ENCODE data around the gene EIF1. TPM values are rescaled to one million over a fixed set of nuclear protein-coding genes. Genes with fewer than 3 reads are reported as not detected.

The EIF1 gene
- total RNA-seq, 2 experiments from 2014 or later: 145 to 659 TPM

DNA sequence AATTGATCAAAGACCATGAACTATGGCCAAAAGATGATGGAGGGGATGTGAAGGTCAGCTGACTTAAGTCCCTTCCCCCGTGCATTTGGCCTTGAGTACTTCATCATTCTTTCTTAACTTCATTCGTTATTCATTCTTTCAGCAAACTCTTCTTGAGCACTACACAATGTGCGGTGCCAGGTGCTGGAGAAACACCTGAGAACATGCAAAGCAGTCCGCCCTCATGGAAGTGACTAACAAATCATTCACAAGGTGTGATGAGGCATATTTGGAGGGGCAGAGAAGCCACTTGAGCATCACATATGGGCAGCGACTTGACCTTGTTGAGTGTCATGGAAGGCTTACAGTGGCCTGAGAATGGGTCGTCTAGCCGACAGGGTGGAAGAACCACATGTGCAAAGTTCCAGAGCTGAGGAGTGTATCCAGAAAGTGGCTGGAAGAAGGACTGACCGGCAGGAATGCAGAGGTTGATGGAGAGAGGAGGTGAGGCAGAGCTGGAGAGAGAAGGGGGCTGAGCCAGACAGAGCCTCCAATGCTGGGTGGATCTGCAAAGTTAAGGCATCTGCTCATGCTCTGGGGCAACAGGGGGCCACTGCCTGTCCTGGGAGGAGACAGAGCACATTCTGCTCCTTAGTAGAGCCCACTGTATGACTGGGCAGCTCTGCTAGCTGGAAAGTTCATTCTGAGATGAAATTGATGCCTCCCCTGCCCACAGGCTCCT is 25.1 kb upstream of the EIF1 start:
- peaks cover 31% of the 10 kb centered on the region for H3K4me1 ChIP-seq (ENCODE audit: insufficient read depth, low read length, poor library complexity, severe bottlenecking)
- H4K20me1 ChIP-seq (ENCODE audit: insufficient read depth, low read length): no peaks in the 10 kb centered on the region
- H3K4me3 ChIP-seq (ENCODE audit: low read depth, low read length, poor library complexity, severe bottlenecking): no peak overlapping the region
- TF ChIP-seq EZH2phosphoT487 (IDR thresholded peaks at IDR 0.05; ENCODE audit: borderline replicate concordance, low read depth, low read length) (no peak), CTCF (conservative IDR thresholded peaks at IDR 0.05; ENCODE audit: low read length) (no peak)
- no peak overlapping the region for H3K27ac ChIP-seq (ENCODE audit: low read depth, low read length, poor library complexity, severe bottlenecking)
- no peak for DNase-seq (ENCODE audit: low spot score)
- H3K9me2 ChIP-seq (ENCODE audit: insufficient read depth, low read length): no peaks in the 10 kb centered on the region
- intact Hi-C loops (cut with micrococcal nuclease; ENCODE audit: unreplicated experiment): loop anchor here (5.0 to 10.0 kb wide), 4 partner anchors 176 to 861 kb away; partner anchors contain the start of gene KRT36
- no peak overlapping the region for H2AFZ ChIP-seq (ENCODE audit: low read length)
- POLR2A ChIA-PET: interaction anchor here (0.6 to 1.3 kb wide), 4 partner anchors 17 to 1161 kb away, joined by 3 to 5 read pairs (median 4); no protein-coding TSS in a partner anchor
- CTCF ChIA-PET (ENCODE audit: unreplicated experiment): interaction anchor here (0.6 to 2.1 kb wide), 4 partner anchors 14 to 1049 kb away, joined by 3 to 26 read pairs (median 4); no protein-coding TSS in a partner anchor
- no peak overlapping the region for H3K4me2 ChIP-seq (ENCODE audit: low read length)
- no peaks in the 10 kb centered on the region for H3K36me3 ChIP-seq (ENCODE audit: insufficient read depth, low read length)
- no TSS peak for BruUV-seq (replicated peaks)
- no peaks in the 10 kb centered on the region for H3K9me3 ChIP-seq (ENCODE audit: low read length)
- no peaks in the 10 kb centered on the region for H3K79me2 ChIP-seq (ENCODE audit: insufficient read depth, low read depth, low read length)

DNA sequence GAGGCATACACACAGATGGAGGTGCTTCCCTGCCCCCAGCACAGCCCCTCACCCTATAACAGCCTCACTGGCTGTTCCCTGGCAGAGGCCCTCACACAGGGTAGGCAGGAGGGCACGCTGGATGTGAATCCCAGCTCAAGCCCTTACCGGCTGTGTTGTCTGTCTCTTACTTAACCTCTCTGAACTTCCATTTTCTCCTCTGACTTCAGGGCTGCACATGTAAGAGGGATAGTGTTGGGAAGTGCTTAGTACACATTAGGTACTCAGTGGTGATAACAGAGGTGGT is 24.6 kb upstream of the EIF1 start:
- Histone ChIP-seq H3K27ac (ENCODE audit: low read depth, low read length, poor library complexity, severe bottlenecking) (no peak overlapping the region), H2AFZ (ENCODE audit: low read length) (no peak overlapping the region), H3K9me3 (ENCODE audit: low read length) (no peaks in the 10 kb centered on the region), H3K4me3 (ENCODE audit: low read depth, low read length, poor library complexity, severe bottlenecking) (no peak overlapping the region), H3K9me2 (ENCODE audit: insufficient read depth, low read length) (no peaks in the 10 kb centered on the region), H4K20me1 (ENCODE audit: insufficient read depth, low read length) (no peaks in the 10 kb centered on the region), H3K4me1 (ENCODE audit: insufficient read depth, low read length, poor library complexity, severe bottlenecking) (peaks cover 31% of the 10 kb centered on the region), H3K79me2 (ENCODE audit: insufficient read depth, low read depth, low read length) (no peaks in the 10 kb centered on the region), H3K4me2 (ENCODE audit: low read length) (no peak overlapping the region), H3K36me3 (ENCODE audit: insufficient read depth, low read length) (no peaks in the 10 kb centered on the region)
- no peak for TF ChIP-seq CTCF (conservative IDR thresholded peaks at IDR 0.05; ENCODE audit: low read length)
- no TSS peak for BruUV-seq (replicated peaks)
- DNase-seq (ENCODE audit: low spot score): no peak
- CTCF ChIA-PET (ENCODE audit: unreplicated experiment): interaction anchor here (2.1 kb wide), 1 partner anchor 15 kb away, joined by 26 read pairs; no protein-coding TSS in a partner anchor
- POLR2A ChIA-PET: interaction anchor here (0.6 kb wide), 1 partner anchor 873 kb away, joined by 4 read pairs; no protein-coding TSS in a partner anchor
- intact Hi-C loops (cut with micrococcal nuclease; ENCODE audit: unreplicated experiment): loop anchor here (5.0 to 10.0 kb wide), 4 partner anchors 177 to 862 kb away; partner anchors contain the start of gene KRT36

Measured in OCI-LY7 (cell line).